Spleen (tissue), 7 donors: ENCODE results near the gene MACROD2.

ENCODE experiments used
- POLR2A ChIP-seq, 3 donors: fragments of 450-650 bp; IDR thresholded peaks; one replicate each; pipeline ENCODE4 v1.5.1; 2017; ENCODE audit warnings: antibody characterized with exemption in 3 of 3, mild to moderate bottlenecking in 1 of 3
- POLR2AphosphoS5 ChIP-seq, 3 donors: sonication (generic); formaldehyde crosslinking; IDR thresholded peaks; one replicate each; pipeline ENCODE4 v1.5.1; 2017; ENCODE audit warnings: antibody characterized with exemption in 3 of 3
- TF ChIP-seq, protein P1 (sequence below), 11 experiments: fragments of 200-600 bp in 7 of 11; fragments of 450-650 bp in 4 of 11; sonication (generic) in 4 of 11; IDR thresholded peaks in 8 of 11; conservative IDR thresholded peaks in 3 of 11; 1 replicate in 7 of 11; 2 replicates in 4 of 11; pipeline versions ENCODE4 v1.4.0 to v1.8.0; 2016 to 2021; ENCODE audit warnings: antibody characterized with exemption in 11 of 11, inconsistent platforms in 4 of 11, mild to moderate bottlenecking in 1 of 11
- donor health status: DM: no; HTN: no; CAD: no; lungs with moderate emphysema.
- donor health status: DM: no; HTN: no; CAD: no.
- donor health status: DM: no; HTN: no; CAD: no.

DNA sequence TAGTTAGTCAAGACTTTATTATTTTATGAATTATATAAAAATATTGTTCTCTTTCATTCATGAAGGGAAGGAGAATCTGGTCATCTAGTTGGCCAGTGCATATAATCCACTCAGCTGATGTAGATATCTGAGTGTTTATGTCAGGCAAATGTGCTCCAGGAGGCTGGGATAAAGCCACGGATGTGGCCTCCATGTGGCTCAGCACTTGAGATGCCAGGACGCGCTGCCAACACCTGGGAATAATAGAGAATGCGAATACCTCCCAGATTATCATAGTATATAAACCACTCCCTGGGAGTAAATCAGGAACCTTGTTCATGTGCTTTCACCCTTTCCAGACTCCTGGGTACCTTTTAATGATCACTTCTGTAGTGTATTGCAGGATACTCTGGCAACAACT, 1571.9 kb downstream of the MACROD2 start:
- TF ChIP-seq, protein P1, sequence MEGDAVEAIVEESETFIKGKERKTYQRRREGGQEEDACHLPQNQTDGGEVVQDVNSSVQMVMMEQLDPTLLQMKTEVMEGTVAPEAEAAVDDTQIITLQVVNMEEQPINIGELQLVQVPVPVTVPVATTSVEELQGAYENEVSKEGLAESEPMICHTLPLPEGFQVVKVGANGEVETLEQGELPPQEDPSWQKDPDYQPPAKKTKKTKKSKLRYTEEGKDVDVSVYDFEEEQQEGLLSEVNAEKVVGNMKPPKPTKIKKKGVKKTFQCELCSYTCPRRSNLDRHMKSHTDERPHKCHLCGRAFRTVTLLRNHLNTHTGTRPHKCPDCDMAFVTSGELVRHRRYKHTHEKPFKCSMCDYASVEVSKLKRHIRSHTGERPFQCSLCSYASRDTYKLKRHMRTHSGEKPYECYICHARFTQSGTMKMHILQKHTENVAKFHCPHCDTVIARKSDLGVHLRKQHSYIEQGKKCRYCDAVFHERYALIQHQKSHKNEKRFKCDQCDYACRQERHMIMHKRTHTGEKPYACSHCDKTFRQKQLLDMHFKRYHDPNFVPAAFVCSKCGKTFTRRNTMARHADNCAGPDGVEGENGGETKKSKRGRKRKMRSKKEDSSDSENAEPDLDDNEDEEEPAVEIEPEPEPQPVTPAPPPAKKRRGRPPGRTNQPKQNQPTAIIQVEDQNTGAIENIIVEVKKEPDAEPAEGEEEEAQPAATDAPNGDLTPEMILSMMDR (IDR thresholded peaks at IDR 0.05 in 8 of 11, conservative IDR thresholded peaks at IDR 0.05 in 3 of 11): no peak
- no peak for TF ChIP-seq POLR2A (IDR thresholded peaks at IDR 0.05)
- TF ChIP-seq POLR2AphosphoS5 (IDR thresholded peaks at IDR 0.05): no peak
